Testis (tissue), 2 donors: ENCODE measurements around the gene TOX4.

ENCODE experiments used
- CTCF ChIP-seq, 3 experiments: fragments of 450-650 bp in 2 of 3; fragments of 200-600 bp in 1 of 3; sonication (generic) in 1 of 3; IDR thresholded peaks; one replicate each; pipeline ENCODE4 v1.5.1; 2016 to 2019; ENCODE audit warnings: antibody characterized with exemption in 3 of 3, mild to moderate bottlenecking in 2 of 3, moderate library complexity in 1 of 3
- POLR2A ChIP-seq: fragments of 450-650 bp; IDR thresholded peaks from one replicate; pipeline ENCODE4 v1.6.1; 2017; ENCODE audit warnings: antibody characterized with exemption, mild to moderate bottlenecking, moderate library complexity

- TF ChIP-seq POLR2A (no peak), CTCF (IDR thresholded peaks at IDR 0.05) (no peak)
Observed at GRCh38 chr14:21437063-21437901, 39.7 kb upstream of the TOX4 start.
